H9 (cell line): Measurements from ENCODE around the gene GPC6. TPM values are rescaled to one million over a fixed set of nuclear protein-coding genes. Genes with fewer than 3 reads are reported as not detected.

Experiments
- DNase-seq: peaks from one replicate; pipeline ENCODE4 v3.0.0-alpha.2; 2017
- H2AFZ ChIP-seq: one replicate; pipeline ENCODE4 v1.6.1; 2013; ENCODE audit warnings: mild to moderate bottlenecking, low read length, control low read depth, moderate library complexity
- H2AK5ac ChIP-seq: 2 replicates; pipeline ENCODE4 v1.6.1; 2013; ENCODE audit warnings: low read length, control low read depth, mixed read lengths; ENCODE audit not compliant: insufficient read length
- H2BK120ac ChIP-seq: one replicate; pipeline ENCODE4 v1.6.1; 2013; ENCODE audit warnings: low read depth, mild to moderate bottlenecking, low read length, control low read depth, inconsistent platforms; ENCODE audit not compliant: poor library complexity, severe bottlenecking
- H2BK12ac ChIP-seq: 2 replicates; pipeline ENCODE4 v1.6.1; 2013; ENCODE audit warnings: low read length, control low read depth, mixed read lengths, low read depth; ENCODE audit not compliant: insufficient read length
- H2BK15ac ChIP-seq: 2 replicates; pipeline ENCODE4 v1.6.1; 2013; ENCODE audit warnings: low read depth, low read length, control low read depth
- H2BK20ac ChIP-seq: one replicate; pipeline ENCODE4 v1.6.1; 2013; ENCODE audit warnings: low read depth, mild to moderate bottlenecking, low read length, control low read depth, inconsistent platforms; ENCODE audit not compliant: poor library complexity, severe bottlenecking
- H2BK5ac ChIP-seq: 2 replicates; pipeline ENCODE4 v1.6.1; 2013; ENCODE audit warnings: low read length, control low read depth, mixed read lengths; ENCODE audit not compliant: insufficient read length
- H3K14ac ChIP-seq: 2 replicates; pipeline ENCODE4 v1.6.1; 2013; ENCODE audit warnings: low read length, control low read depth; ENCODE audit not compliant: insufficient read depth
- H3K18ac ChIP-seq: 2 replicates; pipeline ENCODE4 v1.6.1; 2013; ENCODE audit warnings: low read depth, mild to moderate bottlenecking, mixed read lengths, low read length, control low read depth; ENCODE audit not compliant: insufficient read length
- H3K23ac ChIP-seq: 2 replicates; pipeline ENCODE4 v1.6.1; 2013; ENCODE audit warnings: low read length, control low read depth, mixed read lengths, low read depth; ENCODE audit not compliant: insufficient read length
- H3K23me2 ChIP-seq: 2 replicates; pipeline ENCODE4 v1.6.1; 2013; ENCODE audit warnings: low read depth, mild to moderate bottlenecking, mixed read lengths, low read length, control low read depth; ENCODE audit not compliant: insufficient read length, poor library complexity, severe bottlenecking
- H3K27ac ChIP-seq: 2 replicates; pipeline ENCODE4 v1.5.1; 2013; ENCODE audit warnings: low read length, control low read depth, mixed read lengths, low read depth; ENCODE audit not compliant: insufficient read length
- H3K27me3 ChIP-seq: 2 replicates; pipeline ENCODE4 v1.6.1; 2013; ENCODE audit warnings: low read length, control low read depth, inconsistent platforms; ENCODE audit not compliant: insufficient read depth
- H3K4ac ChIP-seq: 2 replicates; pipeline ENCODE4 v1.6.1; 2013; ENCODE audit warnings: low read depth, mild to moderate bottlenecking, control low read depth, inconsistent platforms, low read length, moderate library complexity
- H3K4me1 ChIP-seq: 2 replicates; pipeline ENCODE4 v1.6.1; 2013; ENCODE audit warnings: low read length, control low read depth, inconsistent platforms; ENCODE audit not compliant: insufficient read depth
- H3K4me2 ChIP-seq: 2 replicates; pipeline ENCODE4 v1.6.1; 2013; ENCODE audit warnings: low read length, control low read depth, mixed read lengths; ENCODE audit not compliant: insufficient read length, insufficient read depth
- H3K56ac ChIP-seq: 2 replicates; pipeline ENCODE4 v1.6.1; 2013; ENCODE audit warnings: low read depth, mild to moderate bottlenecking, mixed read lengths, low read length, control low read depth; ENCODE audit not compliant: insufficient read length
- H3K79me1 ChIP-seq: 2 replicates; pipeline ENCODE4 v1.6.1; 2013; ENCODE audit warnings: low read depth, mild to moderate bottlenecking, moderate library complexity, low read length, control low read depth, inconsistent platforms; ENCODE audit not compliant: insufficient read depth, poor library complexity, severe bottlenecking
- H3K79me2 ChIP-seq: 2 replicates; pipeline ENCODE4 v1.6.1; 2013; ENCODE audit warnings: low read length, control low read depth, inconsistent platforms; ENCODE audit not compliant: insufficient read depth
- H3K9ac ChIP-seq: 2 replicates; pipeline ENCODE4 v1.6.1; 2013; ENCODE audit warnings: low read length, control low read depth, mixed read lengths; ENCODE audit not compliant: insufficient read length; ENCODE audit errors: extremely low read depth
- H3K9me3 ChIP-seq: one replicate; pipeline ENCODE4 v1.6.1; 2013; ENCODE audit warnings: low read depth, low read length, inconsistent platforms; ENCODE audit not compliant: control insufficient read depth
- H3T11ph ChIP-seq: one replicate; pipeline ENCODE4 v1.6.1; 2013; ENCODE audit warnings: mild to moderate bottlenecking, low read length, control low read depth, inconsistent platforms
- H4K20me1 ChIP-seq: one replicate; pipeline ENCODE4 v1.6.1; 2013; ENCODE audit not compliant: control insufficient read depth, insufficient read length, insufficient read depth
- H4K5ac ChIP-seq: 2 replicates; pipeline ENCODE4 v1.6.1; 2013; ENCODE audit warnings: low read depth, mild to moderate bottlenecking, mixed read lengths, low read length, control low read depth; ENCODE audit not compliant: insufficient read length
- H4K8ac ChIP-seq: replicated peaks from 2 replicates; pipeline ENCODE4 v1.6.1; 2013; ENCODE audit warnings: low read length, control low read depth, mixed read lengths, low read depth; ENCODE audit not compliant: insufficient read length
- H4K91ac ChIP-seq: 2 replicates; pipeline ENCODE4 v1.6.1; 2013; ENCODE audit warnings: low read depth, mild to moderate bottlenecking, moderate library complexity, mixed read lengths, low read length, control low read depth; ENCODE audit not compliant: insufficient read length
- H3K27ac Mint-ChIP-seq, 3 experiments: 2 replicates in 2 of 3; 3 replicates in 1 of 3; pipeline ENCODE4 v1.8.0; 2020 to 2021; ENCODE audit warnings: mixed read lengths in 3 of 3, mild to moderate bottlenecking in 1 of 3, moderate library complexity in 1 of 3
- H3K27me3 Mint-ChIP-seq: 2 replicates; pipeline ENCODE4 v1.8.0; 2021; ENCODE audit warnings: low read depth, mild to moderate bottlenecking, moderate library complexity, mixed read lengths
- H3K36me3 Mint-ChIP-seq, 3 experiments: 2 replicates in 2 of 3; 3 replicates in 1 of 3; pipeline ENCODE4 v1.8.0; 2020 to 2021; ENCODE audit warnings: low read depth in 3 of 3, mixed read lengths in 3 of 3; ENCODE audit not compliant: insufficient read depth in 1 of 3
- H3K4me1 Mint-ChIP-seq, 2 experiments: 2 replicates each; pipeline ENCODE4 v1.8.0; 2020; ENCODE audit warnings: mixed read lengths in 2 of 2
- H3K4me3 Mint-ChIP-seq, 2 experiments: 2 replicates in 1 of 2; 3 replicates in 1 of 2; pipeline ENCODE4 v1.8.0; 2020 to 2021; ENCODE audit warnings: mild to moderate bottlenecking in 2 of 2, mixed read lengths in 2 of 2, moderate library complexity in 1 of 2
- H3K9me3 Mint-ChIP-seq, 2 experiments: 2 replicates in 1 of 2; 3 replicates in 1 of 2; pipeline ENCODE4 v1.8.0; 2020; ENCODE audit warnings: mild to moderate bottlenecking in 2 of 2, mixed read lengths in 2 of 2, moderate library complexity in 1 of 2
- total RNA-seq: library from RNA; stranded (reverse); gene quantifications from 2 replicates; pipeline ENCODE4 v1.2.1, GENCODE V29; 2021
- TF ChIP-seq, protein P1 (sequence below): fragments of 200-600 bp; sonication (generic); conservative IDR thresholded peaks from 3 replicates; pipeline ENCODE4 v1.8.0; 2021; ENCODE audit warnings: antibody characterized with exemption, mild to moderate bottlenecking

GPC6 gene
- total RNA-seq, 1 experiment from 2014 or later = 15.6 TPM

DNA sequence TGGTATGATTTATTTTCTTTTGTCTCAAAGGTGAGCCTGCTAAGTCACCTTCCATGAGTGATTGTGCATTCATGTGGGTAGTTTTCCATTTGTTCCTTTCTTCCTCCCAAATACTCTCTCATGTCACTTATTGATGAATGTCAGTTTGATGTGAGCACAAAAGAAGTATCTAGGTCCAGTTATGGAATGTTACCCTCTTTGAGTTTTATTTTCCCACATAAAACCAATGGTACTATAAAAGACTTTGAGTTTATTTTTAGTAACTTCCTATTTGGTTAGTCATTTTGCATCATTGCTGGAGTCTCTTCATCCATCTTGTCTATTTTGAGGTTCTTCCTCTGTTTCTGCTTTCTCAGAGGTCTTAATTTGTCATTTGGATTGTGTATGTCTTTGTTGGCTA lies 321.3 kb downstream of the GPC6 start:
- no peak overlapping the region for H2AK5ac ChIP-seq
- no peak overlapping the region for H3K9ac ChIP-seq
- no peaks in the 10 kb centered on the region for H4K20me1 ChIP-seq
- Mint-ChIP-seq H3K4me1 (peaks cover 7 to 16% of the 10 kb centered on the region in 2 experiments), H3K9me3 (peaks cover under 1 to 1% of the 10 kb centered on the region in 2 experiments; a peak in 2 of 5 replicates), H3K36me3 (peaks cover 0 to 2% (median 0%) of the 10 kb centered on the region in 3 experiments; a peak in 1 of 7 replicates), H3K4me3 (no peak overlapping the region), H3K27ac (no peak overlapping the region), H3K27me3 (no peaks in the 10 kb centered on the region)
- H3K23me2 ChIP-seq = no peaks in the 10 kb centered on the region
- no peak overlapping the region for H2BK12ac ChIP-seq
- no peak overlapping the region for H3K4me2 ChIP-seq
- no peaks in the 10 kb centered on the region for H3K79me1 ChIP-seq
- no peaks in the 10 kb centered on the region; the same call in 1 of the 2 replicates for H3K4me1 ChIP-seq
- H3K4ac ChIP-seq = no peak overlapping the region
- H4K5ac ChIP-seq = no peak overlapping the region
- H3K27ac ChIP-seq = no peak overlapping the region
- no peak overlapping the region for H3K56ac ChIP-seq
- no peak overlapping the region for H2BK120ac ChIP-seq
- no peak overlapping the region for H2BK15ac ChIP-seq
- H3K9me3 ChIP-seq = no peaks in the 10 kb centered on the region
- no peaks in the 10 kb centered on the region for H3K79me2 ChIP-seq
- no peak overlapping the region for H3K14ac ChIP-seq
- no peaks in the 10 kb centered on the region for H3K27me3 ChIP-seq
- H3T11ph ChIP-seq = no peak overlapping the region
- no peak overlapping the region for H4K91ac ChIP-seq
- TF ChIP-seq, protein P1, sequence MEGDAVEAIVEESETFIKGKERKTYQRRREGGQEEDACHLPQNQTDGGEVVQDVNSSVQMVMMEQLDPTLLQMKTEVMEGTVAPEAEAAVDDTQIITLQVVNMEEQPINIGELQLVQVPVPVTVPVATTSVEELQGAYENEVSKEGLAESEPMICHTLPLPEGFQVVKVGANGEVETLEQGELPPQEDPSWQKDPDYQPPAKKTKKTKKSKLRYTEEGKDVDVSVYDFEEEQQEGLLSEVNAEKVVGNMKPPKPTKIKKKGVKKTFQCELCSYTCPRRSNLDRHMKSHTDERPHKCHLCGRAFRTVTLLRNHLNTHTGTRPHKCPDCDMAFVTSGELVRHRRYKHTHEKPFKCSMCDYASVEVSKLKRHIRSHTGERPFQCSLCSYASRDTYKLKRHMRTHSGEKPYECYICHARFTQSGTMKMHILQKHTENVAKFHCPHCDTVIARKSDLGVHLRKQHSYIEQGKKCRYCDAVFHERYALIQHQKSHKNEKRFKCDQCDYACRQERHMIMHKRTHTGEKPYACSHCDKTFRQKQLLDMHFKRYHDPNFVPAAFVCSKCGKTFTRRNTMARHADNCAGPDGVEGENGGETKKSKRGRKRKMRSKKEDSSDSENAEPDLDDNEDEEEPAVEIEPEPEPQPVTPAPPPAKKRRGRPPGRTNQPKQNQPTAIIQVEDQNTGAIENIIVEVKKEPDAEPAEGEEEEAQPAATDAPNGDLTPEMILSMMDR = no peak
- no peak overlapping the region for H2AFZ ChIP-seq
- H4K8ac ChIP-seq = no peak overlapping the region
- no peak overlapping the region for H3K23ac ChIP-seq
- no peak overlapping the region for H2BK5ac ChIP-seq
- no peak overlapping the region for H2BK20ac ChIP-seq
- DNase-seq = no peak
- H3K18ac ChIP-seq = no peak overlapping the region
